Transverse colon (tissue), 3 donors: ENCODE measurements around the gene OLFM1.

Experiments
- CTCF ChIP-seq, 5 experiments: fragments of 200-600 bp in 3 of 5; fragments of 450-650 bp in 2 of 5; sonication (generic) in 3 of 5; IDR thresholded peaks; 1 replicate in 2 of 5; 2 replicates in 3 of 5; pipeline ENCODE4 v1.5.1; 2016 to 2017; ENCODE audit warnings: antibody characterized with exemption in 5 of 5, inconsistent platforms in 3 of 5, mild to moderate bottlenecking in 2 of 5, moderate library complexity in 1 of 5
- EP300 ChIP-seq: sonication (generic); formaldehyde crosslinking; IDR thresholded peaks from one replicate; pipeline ENCODE4 v1.6.1; 2017; ENCODE audit warnings: antibody characterized with exemption, low read depth
- POLR2A ChIP-seq: fragments of 450-650 bp; IDR thresholded peaks from one replicate; pipeline ENCODE4 v1.6.1; 2016; ENCODE audit warnings: antibody characterized with exemption, mild to moderate bottlenecking, moderate library complexity

- no peak for TF ChIP-seq CTCF (IDR thresholded peaks at IDR 0.05)
- TF ChIP-seq EP300: no peak
- no peak for TF ChIP-seq POLR2A
Observed at GRCh38 chr9:135123773-135124134, 36.3 kb downstream of the OLFM1 start.
